MM.1S (cell line): Measurements from ENCODE around the gene RPTOR.

Experiments used
- DNase-seq: peaks from one replicate; pipeline ENCODE4 v3.0.0-alpha.2; 2015
- H2AFZ ChIP-seq: fragments of 300-600 bp; sonication (generic); 2 replicates; pipeline ENCODE4 v1.6.0; 2016; ENCODE audit warnings: antibody characterized with exemption, low read length
- H3F3A ChIP-seq: fragments of 300-600 bp; sonication (generic); 2 replicates; pipeline ENCODE4 v1.6.1; 2016; ENCODE audit warnings: mild to moderate bottlenecking, antibody characterized with exemption, low read length, moderate library complexity, mixed read lengths; ENCODE audit not compliant: insufficient read depth
- H3K27ac ChIP-seq: fragments of 300-600 bp; sonication (generic); 2 replicates; pipeline ENCODE4 v1.5.1; 2016; ENCODE audit warnings: mild to moderate bottlenecking, low read length
- H3K27me3 ChIP-seq: fragments of 300-600 bp; sonication (generic); replicated peaks from 2 replicates; pipeline ENCODE4 v1.6.0; 2016; ENCODE audit warnings: low read length; ENCODE audit not compliant: insufficient read depth
- H3K36me3 ChIP-seq: fragments of 300-600 bp; sonication (generic); replicated peaks from 2 replicates; pipeline ENCODE4 v1.6.1; 2016; ENCODE audit warnings: mild to moderate bottlenecking, low read length, mixed read lengths; ENCODE audit not compliant: insufficient read depth
- H3K4me1 ChIP-seq: fragments of 300-600 bp; sonication (generic); 2 replicates; pipeline ENCODE4 v1.6.1; 2016; ENCODE audit warnings: low read length, mixed read lengths
- H3K4me2 ChIP-seq: fragments of 300-600 bp; sonication (generic); 2 replicates; pipeline ENCODE4 v1.6.0; 2016; ENCODE audit warnings: low read depth, low read length
- H3K4me3 ChIP-seq: fragments of 300-600 bp; sonication (generic); 2 replicates; pipeline ENCODE4 v1.5.1; 2016; ENCODE audit warnings: low read length, mixed read lengths
- H3K79me2 ChIP-seq: fragments of 300-600 bp; sonication (generic); 2 replicates; pipeline ENCODE4 v1.6.1; 2016; ENCODE audit warnings: mixed run types, low read length, mixed read lengths
- H3K9ac ChIP-seq: fragments of 300-600 bp; sonication (generic); 2 replicates; pipeline ENCODE4 v1.6.1; 2016; ENCODE audit warnings: low read length, mixed read lengths
- H3K9me2 ChIP-seq: fragments of 300-600 bp; sonication (generic); replicated peaks from 2 replicates; pipeline ENCODE4 v1.6.1; 2016; ENCODE audit warnings: mild to moderate bottlenecking, low read length, mixed read lengths; ENCODE audit not compliant: insufficient read depth
- H3K9me3 ChIP-seq: fragments of 300-600 bp; sonication (generic); replicated peaks from 2 replicates; pipeline ENCODE4 v1.6.1; 2016; ENCODE audit warnings: mild to moderate bottlenecking, low read length, mixed read lengths; ENCODE audit not compliant: insufficient read depth
- H4K20me1 ChIP-seq: fragments of 300-600 bp; sonication (generic); 2 replicates; pipeline ENCODE4 v1.6.1; 2016; ENCODE audit warnings: mild to moderate bottlenecking, low read length, moderate library complexity, mixed read lengths; ENCODE audit not compliant: insufficient read depth
- CTCF ChIP-seq: fragments of 300-600 bp; sonication (generic); IDR thresholded peaks from 2 replicates; pipeline ENCODE4 v1.5.1; 2016; ENCODE audit warnings: antibody characterized with exemption, low read length, mixed read lengths
- EZH2 ChIP-seq: fragments of 300-600 bp; sonication (generic); optimal IDR thresholded peaks from 2 replicates; pipeline ENCODE3; 2017; ENCODE audit warnings: low read depth, mild to moderate bottlenecking, antibody characterized with exemption, low read length, mixed read lengths
- EZH2phosphoT487 ChIP-seq: fragments of 300-600 bp; sonication (generic); IDR thresholded peaks from 2 replicates; pipeline ENCODE4 v1.6.1; 2018; ENCODE audit warnings: antibody characterized with exemption, low read length

The RPTOR gene

GRCh38 chr17:80782536-80783427 is 238.1 kb downstream of the RPTOR start:
- no peaks in the 10 kb centered on the region for H3K36me3 ChIP-seq
- no peak overlapping the region for H2AFZ ChIP-seq
- no peak overlapping the region for H3K9ac ChIP-seq
- H3K9me2 ChIP-seq = no peaks in the 10 kb centered on the region
- no peak overlapping the region for H3K27ac ChIP-seq
- no peak overlapping the region for H3K4me3 ChIP-seq
- H4K20me1 ChIP-seq = no peaks in the 10 kb centered on the region
- DNase-seq = no peak
- H3K79me2 ChIP-seq = no peaks in the 10 kb centered on the region
- no peaks in the 10 kb centered on the region for H3K9me3 ChIP-seq
- no peaks in the 10 kb centered on the region for H3K4me1 ChIP-seq
- TF ChIP-seq EZH2phosphoT487 = no peak
- no peak for TF ChIP-seq EZH2
- no peak for TF ChIP-seq CTCF
- H3K27me3 ChIP-seq = no peaks in the 10 kb centered on the region
- no peak overlapping the region for H3K4me2 ChIP-seq
- no peaks in the 10 kb centered on the region for H3F3A ChIP-seq

GRCh38 chr17:80783486-80783885 is 238.8 kb downstream of the RPTOR start:
- Histone ChIP-seq H2AFZ (no peak overlapping the region), H3K27me3 (no peaks in the 10 kb centered on the region), H3K79me2 (no peaks in the 10 kb centered on the region), H3K9me2 (no peaks in the 10 kb centered on the region), H3K4me1 (no peaks in the 10 kb centered on the region), H3K9ac (no peak overlapping the region), H3K4me2 (no peak overlapping the region), H3K9me3 (no peaks in the 10 kb centered on the region), H3F3A (no peaks in the 10 kb centered on the region), H3K4me3 (no peak overlapping the region), H4K20me1 (no peaks in the 10 kb centered on the region), H3K36me3 (no peaks in the 10 kb centered on the region), H3K27ac (no peak overlapping the region)
- TF ChIP-seq EZH2phosphoT487 (no peak), CTCF (no peak), EZH2 (no peak)
- no peak for DNase-seq

GRCh38 chr17:80783971-80784370 is 239.3 kb downstream of the RPTOR start:
- Histone ChIP-seq H2AFZ (no peak overlapping the region), H3K27ac (no peak overlapping the region), H3K4me3 (no peak overlapping the region), H3F3A (no peaks in the 10 kb centered on the region), H3K79me2 (no peaks in the 10 kb centered on the region), H3K27me3 (no peaks in the 10 kb centered on the region), H3K9ac (no peak overlapping the region), H3K9me2 (no peaks in the 10 kb centered on the region), H3K36me3 (no peaks in the 10 kb centered on the region), H3K4me1 (no peaks in the 10 kb centered on the region), H3K4me2 (no peak overlapping the region), H3K9me3 (no peaks in the 10 kb centered on the region), H4K20me1 (no peaks in the 10 kb centered on the region)
- DNase-seq = no peak
- no peak for TF ChIP-seq EZH2

GRCh38 chr17:80785477-80786178 is 241.0 kb downstream of the RPTOR start:
- H3K27ac ChIP-seq = no peak overlapping the region
- no peak for DNase-seq
- no peaks in the 10 kb centered on the region for H3F3A ChIP-seq
- no peaks in the 10 kb centered on the region for H3K9me3 ChIP-seq
- no peak overlapping the region for H2AFZ ChIP-seq
- H3K4me3 ChIP-seq = no peak overlapping the region
- H3K27me3 ChIP-seq = no peaks in the 10 kb centered on the region
- no peak overlapping the region for H3K4me2 ChIP-seq
- H3K4me1 ChIP-seq = no peaks in the 10 kb centered on the region
- TF ChIP-seq EZH2phosphoT487 = no peak
- no peak for TF ChIP-seq EZH2
- TF ChIP-seq CTCF = no peak
- H3K9me2 ChIP-seq = no peaks in the 10 kb centered on the region
- H4K20me1 ChIP-seq = no peaks in the 10 kb centered on the region
- no peak overlapping the region for H3K9ac ChIP-seq
- H3K36me3 ChIP-seq = no peaks in the 10 kb centered on the region
- H3K79me2 ChIP-seq = no peaks in the 10 kb centered on the region
